ENCODE data around the gene PRKN.
A peak's percentile ranks its signal among the peaks of the same experiment; 100 is the strongest.

PRKN gene

DNA sequence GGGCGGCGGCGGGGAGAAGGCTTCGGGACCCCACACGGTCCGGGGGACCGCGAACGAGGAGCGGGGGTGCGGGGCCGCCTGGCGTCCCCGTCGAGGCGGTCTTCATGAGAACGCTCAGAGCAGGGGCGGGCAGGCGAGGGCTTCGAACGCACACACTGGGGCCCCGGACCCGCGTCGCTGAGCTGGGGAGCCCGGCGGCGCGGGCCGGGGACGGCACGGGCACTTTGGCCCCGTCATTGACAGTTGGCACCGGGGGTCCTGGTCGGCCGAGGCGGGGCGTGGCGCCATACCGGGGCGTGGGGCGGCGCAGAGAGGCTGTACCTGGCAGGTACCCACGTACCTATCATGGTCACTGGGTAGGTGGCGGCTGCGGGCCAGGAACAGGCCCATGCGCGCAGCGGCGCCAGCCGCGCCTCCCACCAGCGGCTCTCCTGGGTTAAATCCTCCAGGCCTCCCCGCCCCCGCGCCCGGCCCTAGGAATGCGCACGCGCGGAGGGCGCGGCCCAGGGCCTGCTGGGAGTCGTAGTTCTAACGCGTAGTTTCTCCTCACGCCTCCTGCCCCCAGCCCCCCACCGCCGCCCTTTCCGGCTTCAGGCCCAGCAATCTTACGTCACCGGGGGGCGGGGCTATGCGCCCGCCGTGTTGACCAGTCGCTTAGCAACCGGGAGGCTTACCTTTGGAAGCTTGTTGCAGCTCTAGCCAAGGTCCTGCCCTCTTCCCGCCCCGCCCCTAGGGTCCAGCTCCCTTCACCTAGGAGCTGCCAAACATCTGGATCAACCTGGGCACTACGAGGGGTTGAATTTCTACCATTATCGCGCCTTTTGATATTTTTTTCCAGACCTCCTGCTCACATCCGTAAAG, at the start of gene PRKN, which contains the start of gene PACRG:
Gene PRKN, minus strand, starts transcription at position 445 of the 861 bp plus-strand sequence.
Gene PACRG, plus strand, starts transcription at position 653 of the 861 bp plus-strand sequence.
- peak; percentile 91 to 95 for DNase-seq (ENCODE audit: low read depth in 2 of 2)

DNA sequence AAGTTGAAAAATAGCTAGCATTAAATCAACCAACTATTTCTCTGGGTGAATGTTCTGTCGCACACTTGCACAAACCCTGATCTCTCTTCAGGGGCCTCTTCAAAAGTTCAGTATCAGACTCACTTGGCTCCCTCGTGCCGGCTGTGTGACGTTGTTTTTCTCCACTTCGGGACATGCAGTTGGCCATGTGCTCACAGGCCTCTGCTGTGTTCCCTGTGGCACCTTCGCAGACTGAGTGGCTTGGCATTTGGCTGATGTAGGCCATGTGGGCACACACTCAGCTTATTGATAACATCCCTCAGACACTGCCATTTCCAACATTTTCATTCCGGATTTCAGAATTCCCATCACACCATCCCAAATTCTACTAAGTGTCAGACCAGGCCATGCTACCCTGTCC, 49.5 kb upstream of the PRKN start:
- DNase-seq (ENCODE audit: low read depth in 2 of 2) = no peak

DNA sequence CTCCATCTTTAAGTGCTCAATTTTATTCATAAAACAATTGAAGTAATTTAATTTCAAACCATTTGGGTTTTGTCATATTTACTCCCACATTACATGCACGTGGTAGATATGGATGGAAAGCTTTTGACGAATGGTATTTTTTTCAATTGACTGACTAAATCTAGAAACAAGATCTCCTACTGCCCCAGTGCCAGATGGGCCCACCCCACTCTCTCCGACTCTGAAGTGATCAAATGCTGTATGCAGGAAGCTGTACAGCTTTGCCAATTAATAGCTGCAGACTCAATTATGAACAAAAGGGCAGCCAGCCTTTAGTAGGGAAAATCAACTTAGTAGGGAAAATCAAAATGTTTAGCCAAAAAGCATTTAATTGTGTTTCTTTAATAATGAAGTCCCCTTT, 46.4 kb upstream of the PRKN start:
- no peak for DNase-seq (ENCODE audit: low read depth in 2 of 2)

DNA sequence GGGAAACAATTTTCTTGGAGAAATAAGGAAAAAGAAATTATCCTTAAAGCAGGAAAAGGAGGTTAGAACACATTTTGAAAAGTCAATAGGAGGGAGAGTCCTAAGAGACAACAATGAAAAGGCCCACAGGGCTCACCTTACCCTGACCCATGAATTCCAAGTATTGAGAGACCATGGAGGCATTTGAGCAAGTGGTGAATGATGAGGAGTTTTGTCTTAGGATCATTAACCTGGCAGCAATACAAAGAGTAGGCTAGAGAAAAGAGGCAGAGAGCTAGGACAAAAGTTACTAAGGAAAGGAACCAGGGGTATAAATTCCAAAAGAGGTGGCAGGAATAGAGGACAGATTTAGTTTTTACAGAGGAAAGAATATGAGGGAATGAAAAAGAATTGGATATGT, 44.9 kb upstream of the PRKN start:
- no peak for DNase-seq (ENCODE audit: low read depth in 2 of 2)

DNA sequence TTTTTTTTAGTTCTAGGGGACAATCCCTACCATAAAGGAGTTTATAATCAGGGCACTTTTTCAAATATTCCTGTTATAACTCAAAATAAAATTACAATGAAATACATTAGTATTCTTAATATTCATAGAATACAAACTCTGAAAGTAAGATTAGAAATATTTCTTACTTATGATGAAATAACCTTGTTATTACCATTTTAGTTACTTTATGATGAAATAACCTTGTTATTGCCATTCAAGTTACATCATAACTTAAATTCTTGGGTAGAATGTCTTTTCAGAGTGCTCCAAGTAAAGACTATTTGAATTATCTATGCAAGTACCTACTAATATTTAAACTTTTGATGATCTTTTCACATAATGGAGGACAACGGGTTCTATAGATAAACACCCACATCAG, 43.4 kb upstream of the PRKN start:
- DNase-seq (ENCODE audit: low read depth in 2 of 2) = no peak

DNA sequence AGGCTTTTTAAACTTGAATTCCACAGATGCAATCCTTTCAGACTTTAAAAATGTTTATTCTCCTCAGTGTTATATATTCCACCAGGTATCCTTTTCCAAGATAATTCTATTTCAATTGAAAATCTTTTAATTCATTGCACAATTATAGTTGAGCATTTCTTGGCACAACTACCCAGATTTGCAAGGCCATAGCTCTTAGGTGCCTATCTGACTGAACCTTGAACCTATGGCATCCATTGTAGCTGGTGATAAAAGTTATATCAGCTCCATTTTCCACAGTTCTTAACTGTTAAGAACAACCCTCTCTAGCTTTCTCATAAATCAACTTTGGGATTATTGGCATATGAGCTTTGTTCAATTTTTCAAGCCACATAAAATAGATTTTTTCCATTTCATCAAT, 42.6 kb upstream of the PRKN start:
- DNase-seq (ENCODE audit: low read depth in 2 of 2) = no peak

DNA sequence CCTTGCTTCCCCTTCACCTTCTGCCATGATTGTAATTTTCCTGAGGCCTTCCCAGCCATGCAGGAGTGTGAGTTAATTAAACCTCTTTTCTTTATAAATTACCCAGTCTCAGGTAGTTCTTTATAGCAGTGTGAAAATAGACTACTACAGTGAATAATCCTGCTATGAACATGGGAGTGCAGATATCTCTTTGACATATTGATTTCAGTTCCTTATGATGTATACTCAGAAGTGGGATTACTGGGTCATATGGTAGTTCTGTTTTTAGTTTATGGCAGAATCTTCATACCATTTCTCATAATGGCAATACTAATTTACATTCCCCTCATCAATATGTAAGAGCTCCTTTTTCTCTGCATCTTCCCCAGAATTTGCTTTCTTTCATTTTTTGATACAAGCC, 26.2 kb upstream of the PRKN start:
- DNase-seq (ENCODE audit: low read depth in 2 of 2) = no peak

DNA sequence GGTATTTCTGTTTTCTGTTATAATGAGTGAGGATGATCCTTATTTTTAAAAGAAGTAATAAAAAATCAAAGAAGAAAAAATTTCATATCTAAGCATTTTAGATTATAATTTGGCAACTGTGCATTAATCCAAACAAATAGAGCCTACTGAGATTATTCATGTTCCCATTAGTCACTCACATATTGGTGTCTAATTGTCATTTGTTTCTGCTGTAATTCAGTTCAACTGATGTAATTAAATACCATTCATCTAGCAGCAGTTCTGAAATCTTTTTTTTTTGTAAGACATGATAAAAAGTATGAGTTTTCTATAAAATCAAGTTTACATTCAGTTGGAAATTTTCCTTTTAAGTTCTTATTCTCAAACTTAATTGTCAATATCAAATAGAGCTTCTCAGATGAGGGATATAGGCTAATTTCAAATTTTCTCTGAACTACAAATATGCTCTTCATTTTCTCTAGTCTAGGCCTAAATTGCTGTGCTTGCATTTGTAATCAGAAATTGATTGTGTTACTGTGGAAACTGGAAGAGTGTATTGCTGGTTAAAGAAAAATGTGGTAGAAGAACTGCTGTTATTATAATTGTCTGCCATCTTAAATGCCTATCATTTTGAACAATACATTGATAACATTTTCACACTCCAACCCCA, 23.8 kb upstream of the PRKN start:
- DNase-seq (ENCODE audit: low read depth in 2 of 2) = no peak

DNA sequence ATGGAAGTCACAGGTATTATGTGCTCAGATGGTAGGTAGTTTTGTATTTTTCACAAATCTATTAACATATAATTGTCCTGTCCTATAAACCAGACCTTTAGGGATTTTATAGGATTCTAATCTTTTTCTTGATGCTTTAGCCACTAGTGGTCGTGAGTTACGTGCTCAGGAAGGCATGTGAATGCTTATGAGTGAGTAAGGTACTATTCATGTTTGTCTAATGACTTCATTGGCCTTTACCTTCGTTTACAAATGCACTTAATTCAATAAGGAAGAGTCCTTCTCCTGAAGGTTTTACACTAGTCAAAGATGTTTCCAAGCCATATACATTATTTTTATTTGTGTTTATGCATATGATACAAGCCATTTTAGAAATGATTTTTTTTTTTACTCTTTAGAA, 23.2 kb upstream of the PRKN start:
- DNase-seq (ENCODE audit: low read depth in 2 of 2) = no peak

DNA sequence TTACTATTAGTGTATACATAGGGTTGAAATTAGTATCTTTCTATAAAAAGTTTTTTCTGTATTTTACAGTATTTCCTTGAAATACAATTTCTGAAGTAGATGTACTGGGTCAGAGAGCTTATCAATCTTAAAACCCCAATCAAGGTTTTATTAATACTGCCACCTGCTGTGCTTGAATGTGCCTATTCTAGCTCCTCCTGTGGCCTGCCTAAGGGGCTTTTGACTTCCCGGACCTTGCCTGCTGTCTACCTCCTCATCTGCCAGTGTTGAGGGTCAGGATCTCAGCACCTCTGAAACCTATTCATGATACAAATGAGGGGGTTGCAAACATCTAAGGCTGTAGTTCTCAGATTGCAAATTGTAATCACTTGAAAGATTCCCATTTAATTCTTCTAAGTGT, 9.4 kb upstream of the PRKN start:
- no peak for DNase-seq (ENCODE audit: low read depth in 2 of 2)

DNA sequence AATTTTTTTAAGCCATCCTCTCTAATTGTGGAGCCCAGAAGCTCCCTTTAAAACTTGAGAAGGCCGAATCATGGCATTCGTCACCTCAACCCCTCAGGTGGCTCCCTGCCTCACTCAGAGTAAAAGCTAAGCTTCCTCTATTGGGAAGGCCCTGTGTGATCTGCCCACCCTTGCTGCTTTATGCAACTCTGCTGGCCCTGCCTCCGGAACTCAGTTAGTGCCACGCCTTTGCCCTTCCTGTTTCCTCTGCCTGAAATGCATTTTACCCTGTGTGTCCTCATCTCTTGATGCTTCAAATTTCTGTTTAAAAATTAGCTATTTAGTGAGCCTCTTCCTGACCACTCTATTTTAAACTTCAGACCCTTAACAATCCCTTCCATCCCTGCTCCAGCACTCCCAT, 5.9 kb upstream of the PRKN start:
- DNase-seq (ENCODE audit: low read depth in 2 of 2) = no peak

DNA sequence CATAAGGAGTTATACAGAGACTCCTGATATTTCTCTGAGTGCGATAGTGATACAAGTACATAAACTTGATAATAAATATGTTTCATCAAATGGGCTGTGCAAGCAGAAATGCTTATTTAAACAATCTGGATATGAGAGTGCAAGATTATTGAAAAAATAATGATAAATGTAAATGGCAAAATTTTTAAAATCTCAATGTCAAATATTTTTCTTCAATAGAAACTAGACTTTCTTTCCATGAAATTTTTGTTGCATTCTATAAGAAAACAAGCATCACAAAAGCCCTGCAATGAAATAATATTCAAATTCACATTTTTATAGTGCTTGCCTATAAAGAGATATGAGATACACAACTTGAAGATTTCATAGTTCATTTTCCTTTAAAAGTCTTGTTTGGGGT, 2.9 kb upstream of the PRKN start:
- no peak for DNase-seq (ENCODE audit: low read depth in 2 of 2)

DNA sequence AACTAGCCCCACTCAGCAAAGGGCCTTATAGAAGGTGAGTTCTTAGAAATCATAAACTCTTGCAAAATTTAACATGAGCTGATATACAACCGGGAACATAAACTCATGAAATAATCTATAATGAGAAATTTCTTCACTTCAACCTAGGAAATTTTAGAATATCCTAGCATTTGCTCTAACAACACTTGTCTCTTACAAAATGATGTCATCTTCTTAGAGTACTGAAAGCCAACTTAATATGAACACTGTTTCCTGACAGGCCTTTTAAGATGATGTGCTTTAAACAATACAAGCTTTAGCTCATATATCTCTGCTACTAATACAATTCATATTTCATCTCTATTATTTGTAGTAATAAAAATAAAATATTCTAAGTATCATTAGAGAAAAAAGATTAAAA, 1.1 kb upstream of the PRKN start:
- no peak for DNase-seq (ENCODE audit: low read depth in 2 of 2)

DNA sequence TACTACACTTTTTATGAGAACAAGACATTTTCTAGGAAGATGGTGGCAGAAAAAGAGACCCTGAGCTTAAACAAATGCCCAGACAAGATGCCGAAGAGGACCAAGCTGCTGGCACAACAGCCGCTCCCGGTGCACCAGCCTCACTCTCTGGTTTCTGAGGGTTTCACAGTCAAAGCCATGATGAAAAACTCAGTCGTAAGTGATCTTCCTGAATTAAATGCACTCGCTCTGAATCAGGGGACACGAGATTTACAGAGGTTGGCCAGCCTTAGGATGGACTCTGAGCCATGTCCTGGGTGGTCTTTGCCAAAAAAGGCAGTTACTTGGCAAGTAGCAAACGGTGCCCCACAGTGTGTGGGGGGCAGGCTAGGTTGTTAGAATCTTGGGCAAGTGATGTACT, 631 bp upstream of the PRKN start:
- no peak for DNase-seq (ENCODE audit: low read depth in 2 of 2)

DNA sequence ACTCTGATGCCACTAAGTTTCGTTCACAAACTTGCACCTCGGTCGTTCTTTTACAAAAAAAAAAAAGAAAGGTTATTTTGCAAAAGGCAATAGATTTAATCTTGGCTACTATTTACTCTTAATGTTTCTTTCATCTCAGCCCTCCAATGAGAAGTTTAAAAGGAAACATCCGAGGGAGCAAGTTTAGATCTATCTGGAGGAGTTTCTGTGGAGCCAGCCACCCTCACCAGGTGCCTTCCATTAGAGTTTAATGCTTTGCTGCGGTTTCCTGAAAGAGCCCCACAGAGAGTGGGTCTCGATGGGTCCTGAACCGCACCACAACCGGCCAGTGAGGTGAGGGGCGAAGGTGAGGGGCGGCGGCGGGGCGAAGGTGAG, 632 bp downstream of the PRKN start:
- no peak for DNase-seq (ENCODE audit: low read depth in 2 of 2)

DNA sequence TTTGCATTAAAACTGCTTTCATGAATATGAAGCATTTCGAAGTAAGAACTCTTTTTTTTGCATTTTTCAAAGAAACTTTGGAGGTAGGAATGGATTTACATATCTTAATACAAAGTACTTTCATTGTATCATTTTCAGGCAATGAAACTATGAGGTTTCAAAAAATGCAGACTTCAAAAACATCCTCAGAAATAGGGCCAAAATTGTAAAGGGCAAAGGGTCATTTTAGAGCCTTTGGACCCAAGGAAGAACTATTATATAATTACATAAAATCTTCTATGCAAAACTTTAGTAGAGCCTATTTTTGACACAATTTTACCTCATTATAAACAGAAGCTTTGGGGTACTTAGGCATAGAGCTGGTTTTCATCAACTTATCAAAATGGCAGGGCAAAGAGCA, 4.9 kb downstream of the PRKN start:
- DNase-seq (ENCODE audit: low read depth in 2 of 2) = no peak

DNA sequence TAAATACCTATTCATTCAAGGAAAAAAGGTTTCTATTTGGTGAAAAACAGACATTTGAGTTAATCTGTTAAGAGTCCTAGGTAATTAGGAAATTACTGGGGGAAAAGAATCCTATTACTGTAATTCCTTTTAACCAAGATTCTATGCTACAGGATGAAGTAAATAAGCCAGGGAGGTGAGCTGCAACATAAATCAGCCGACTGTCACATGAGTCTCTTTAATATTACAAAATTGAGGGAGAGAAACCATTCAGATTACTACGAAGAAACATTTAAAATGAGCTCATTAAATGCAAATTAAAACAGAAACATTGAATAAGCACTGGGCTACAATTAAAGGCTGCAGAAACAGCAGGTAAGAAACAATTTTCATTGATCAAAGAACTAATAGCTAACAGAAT, 5.3 kb downstream of the PRKN start:
- no peak for DNase-seq (ENCODE audit: low read depth in 2 of 2)

DNA sequence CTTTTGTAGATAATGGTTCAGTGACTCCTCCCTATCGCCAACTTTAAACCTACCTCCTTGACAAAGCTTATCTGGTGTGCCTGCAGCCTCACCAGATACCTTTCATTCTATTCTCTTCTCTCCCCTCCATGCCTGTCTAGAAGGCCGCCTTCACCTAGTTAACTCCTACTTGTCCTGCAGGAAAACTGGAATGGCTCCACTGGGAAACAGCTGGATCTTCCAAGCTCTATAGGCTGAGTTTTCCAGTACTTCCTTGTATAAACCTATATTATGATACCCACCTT, 6.2 kb downstream of the PRKN start:
- DNase-seq (ENCODE audit: low read depth in 2 of 2) = no peak

DNA sequence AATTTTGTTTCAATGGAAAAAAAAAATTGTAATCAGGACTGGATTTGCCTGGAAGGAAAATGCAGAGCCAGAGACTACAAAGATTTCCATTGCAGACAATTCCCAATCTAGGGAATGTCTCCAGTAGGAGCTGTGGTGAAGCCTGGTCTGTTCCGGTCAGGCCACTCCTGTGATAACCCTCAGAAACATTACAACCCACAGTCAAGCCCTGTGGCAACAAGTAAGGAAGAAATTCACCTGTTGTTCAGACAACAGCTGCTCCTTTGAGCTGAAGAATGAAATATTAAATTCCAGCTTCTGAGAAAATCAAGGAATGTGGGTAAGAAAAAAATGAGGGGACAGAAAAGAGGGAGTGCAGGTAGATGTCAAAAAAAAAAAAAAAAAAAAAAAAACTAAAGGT, 8.0 kb downstream of the PRKN start:
- DNase-seq (ENCODE audit: low read depth in 2 of 2) = no peak

DNA sequence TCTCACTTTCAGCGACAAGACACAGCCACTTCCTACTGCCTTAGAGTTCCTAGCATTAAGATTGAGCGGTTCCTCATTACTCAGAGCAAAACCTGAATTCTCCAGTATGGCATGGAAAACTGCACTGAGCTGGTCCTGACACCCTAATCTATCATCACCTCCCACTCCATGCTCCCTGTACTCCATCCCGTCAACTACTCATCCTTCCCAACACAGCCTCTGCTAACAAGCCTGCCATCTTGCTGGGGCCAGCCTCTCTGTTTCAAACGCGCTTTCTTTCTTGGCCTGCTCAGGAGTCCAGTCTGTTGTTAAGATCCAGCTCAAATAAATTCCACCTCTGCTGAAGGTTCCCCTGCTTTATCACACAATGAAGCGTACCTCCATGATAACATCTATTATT, 12.0 kb downstream of the PRKN start:
- no peak for DNase-seq (ENCODE audit: low read depth in 2 of 2)

DNA sequence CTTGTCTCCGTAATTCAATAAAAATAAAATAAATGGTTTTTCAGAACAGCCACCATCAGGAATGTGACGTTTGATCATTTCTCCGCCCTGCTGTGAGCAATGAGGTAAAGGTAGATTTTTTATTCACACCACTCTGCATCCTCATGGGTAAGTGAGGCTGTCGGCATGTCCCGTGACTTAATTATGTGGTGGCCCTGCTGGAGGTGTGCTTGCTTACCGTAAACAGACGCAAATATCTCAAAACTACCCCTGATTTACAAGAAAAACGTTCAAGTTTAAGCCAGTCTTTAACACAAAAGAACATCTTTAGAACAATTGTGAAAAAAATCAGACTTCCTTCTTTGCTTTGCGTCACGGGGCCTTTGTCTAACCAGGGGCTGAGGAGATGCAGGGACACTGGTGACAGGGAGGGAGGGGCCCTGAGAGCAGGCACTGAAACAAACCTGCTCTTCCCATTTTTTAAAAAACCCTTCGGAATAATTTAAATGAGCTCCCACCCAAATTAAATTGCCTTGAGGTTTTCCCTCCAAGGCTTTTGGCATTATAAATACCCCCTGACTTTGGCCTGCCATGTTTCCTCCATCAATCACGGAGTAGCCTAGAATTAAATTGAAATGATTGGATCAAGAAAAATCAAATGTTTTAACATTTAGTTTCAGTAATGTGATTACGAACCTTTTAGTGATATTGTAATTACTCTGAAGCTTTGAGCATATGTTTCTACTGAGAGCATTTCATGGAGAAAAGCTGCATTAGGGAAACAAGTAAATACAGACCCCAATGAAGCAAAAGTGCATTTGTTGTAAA, 13.4 kb downstream of the PRKN start:
- DNase-seq (ENCODE audit: low read depth in 2 of 2) = no peak

DNA sequence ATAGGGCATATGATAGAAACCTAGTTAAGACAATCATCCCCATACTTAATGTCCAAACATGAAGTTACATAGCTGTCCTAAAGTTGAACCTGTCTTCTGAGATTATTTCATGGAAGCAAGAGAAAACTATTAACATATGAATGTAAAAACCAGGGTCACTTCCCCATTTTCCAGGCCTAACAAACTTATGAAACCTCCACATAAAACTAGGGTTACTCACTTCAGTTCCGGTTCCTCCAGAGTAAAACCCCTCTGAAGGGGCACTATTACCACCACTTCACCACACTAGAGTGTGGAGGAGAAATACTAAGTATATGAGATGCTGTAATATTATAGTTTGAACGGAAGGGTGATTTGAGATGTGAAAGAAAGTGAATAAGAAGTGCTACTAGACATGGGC, 14.9 kb downstream of the PRKN start:
- DNase-seq (ENCODE audit: low read depth in 2 of 2) = no peak

DNA sequence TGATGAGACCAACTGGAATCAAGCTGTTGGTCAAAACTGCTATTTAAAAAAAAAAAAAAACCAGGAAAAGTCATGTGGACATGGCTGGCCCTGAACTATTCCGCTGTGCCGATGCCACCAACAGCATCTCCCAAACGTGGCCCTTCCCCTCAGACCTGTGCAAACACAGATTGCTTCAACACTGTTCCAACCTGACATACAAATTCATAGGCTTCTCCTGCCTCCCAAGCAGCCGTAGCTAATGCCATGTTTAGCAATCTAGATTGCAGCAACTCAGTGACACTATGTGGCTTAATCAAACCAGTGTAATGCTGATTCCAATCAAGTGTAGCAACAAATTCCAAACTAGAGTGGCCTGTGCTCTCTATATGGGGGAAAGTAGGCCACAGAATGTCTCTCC, 16.2 kb downstream of the PRKN start:
- no peak for DNase-seq (ENCODE audit: low read depth in 2 of 2)
